Measurements from ENCODE around the gene CDH12.

CDH12 gene

GRCh38 chr5:22757776-22758175, 95.4 kb downstream of the CDH12 start:
- no peaks in the 10 kb centered on the region for H3K9me3 ChIP-seq (ENCODE audit: insufficient read depth, low read depth, low read length)

GRCh38 chr5:22754155-22754554, 99.0 kb downstream of the CDH12 start:
- Histone ChIP-seq H3K27ac (ENCODE audit: low read length) (no peak overlapping the region), H3K9me3 (ENCODE audit: insufficient read depth, low read depth, low read length) (no peaks in the 10 kb centered on the region), H3K4me3 (ENCODE audit: low read length) (no peak overlapping the region), H3K36me3 (ENCODE audit: insufficient read depth, low read depth, low read length) (no peaks in the 10 kb centered on the region), H3K4me1 (ENCODE audit: insufficient read depth, low read length) (no peaks in the 10 kb centered on the region), H3K27me3 (ENCODE audit: insufficient read depth, low read length) (no peaks in the 10 kb centered on the region), H3K9ac (ENCODE audit: low read depth, low read length) (no peak overlapping the region)

More at GRCh38 chr5:22757776-22758175, 95.4 kb downstream of the CDH12 start:
- Histone ChIP-seq H3K4me1 (ENCODE audit: insufficient read depth, low read length) (no peaks in the 10 kb centered on the region), H3K36me3 (ENCODE audit: insufficient read depth, low read depth, low read length) (no peaks in the 10 kb centered on the region), H3K27me3 (ENCODE audit: insufficient read depth, low read length) (no peaks in the 10 kb centered on the region), H3K27ac (ENCODE audit: low read length) (no peak overlapping the region), H3K9ac (ENCODE audit: low read depth, low read length) (no peak overlapping the region), H3K4me3 (ENCODE audit: low read length) (no peak overlapping the region)

GRCh38 chr5:22751536-22751935, 101.6 kb downstream of the CDH12 start:
- H3K9ac ChIP-seq (ENCODE audit: low read depth, low read length) = no peak overlapping the region
- H3K27me3 ChIP-seq (ENCODE audit: insufficient read depth, low read length) = no peaks in the 10 kb centered on the region
- no peaks in the 10 kb centered on the region for H3K36me3 ChIP-seq (ENCODE audit: insufficient read depth, low read depth, low read length)
- H3K4me1 ChIP-seq (ENCODE audit: insufficient read depth, low read length) = no peaks in the 10 kb centered on the region
- H3K9me3 ChIP-seq (ENCODE audit: insufficient read depth, low read depth, low read length) = no peaks in the 10 kb centered on the region
- H3K27ac ChIP-seq (ENCODE audit: low read length) = no peak overlapping the region
- H3K4me3 ChIP-seq (ENCODE audit: low read length) = no peak overlapping the region

- H3K27ac ChIP-seq (ENCODE audit: low read length) = no peak overlapping the region
- H3K4me3 ChIP-seq (ENCODE audit: low read length) = no peak overlapping the region
- H3K4me1 ChIP-seq (ENCODE audit: insufficient read depth, low read length) = no peaks in the 10 kb centered on the region
- H3K9ac ChIP-seq (ENCODE audit: low read depth, low read length) = no peak overlapping the region
- no peaks in the 10 kb centered on the region for H3K36me3 ChIP-seq (ENCODE audit: insufficient read depth, low read depth, low read length)
- H3K9me3 ChIP-seq (ENCODE audit: insufficient read depth, low read depth, low read length) = no peaks in the 10 kb centered on the region
- H3K27me3 ChIP-seq (ENCODE audit: insufficient read depth, low read length) = no peaks in the 10 kb centered on the region
These were observed 116.6 kb downstream of the CDH12 start for GRCh38 chr5:22736443-22737003.

- no peak overlapping the region for H3K27ac ChIP-seq (ENCODE audit: low read length)
- H3K27me3 ChIP-seq (ENCODE audit: insufficient read depth, low read length) = no peaks in the 10 kb centered on the region
- no peak overlapping the region for H3K9ac ChIP-seq (ENCODE audit: low read depth, low read length)
- no peak overlapping the region for H3K4me3 ChIP-seq (ENCODE audit: low read length)
- no peaks in the 10 kb centered on the region for H3K4me1 ChIP-seq (ENCODE audit: insufficient read depth, low read length)
- H3K36me3 ChIP-seq (ENCODE audit: insufficient read depth, low read depth, low read length) = no peaks in the 10 kb centered on the region
- no peaks in the 10 kb centered on the region for H3K9me3 ChIP-seq (ENCODE audit: insufficient read depth, low read depth, low read length)
These were observed 118.2 kb downstream of the CDH12 start for GRCh38 chr5:22734907-22735306.

- Histone ChIP-seq H3K9ac (ENCODE audit: low read depth, low read length) (no peak overlapping the region), H3K4me3 (ENCODE audit: low read length) (no peak overlapping the region), H3K27ac (ENCODE audit: low read length) (no peak overlapping the region), H3K9me3 (ENCODE audit: insufficient read depth, low read depth, low read length) (no peaks in the 10 kb centered on the region), H3K36me3 (ENCODE audit: insufficient read depth, low read depth, low read length) (no peaks in the 10 kb centered on the region), H3K4me1 (ENCODE audit: insufficient read depth, low read length) (no peaks in the 10 kb centered on the region), H3K27me3 (ENCODE audit: insufficient read depth, low read length) (no peaks in the 10 kb centered on the region)
These were observed 124.5 kb downstream of the CDH12 start for GRCh38 chr5:22728610-22729009.

- no peaks in the 10 kb centered on the region for H3K27me3 ChIP-seq (ENCODE audit: insufficient read depth, low read length)
- no peaks in the 10 kb centered on the region for H3K36me3 ChIP-seq (ENCODE audit: insufficient read depth, low read depth, low read length)
- no peak overlapping the region for H3K4me3 ChIP-seq (ENCODE audit: low read length)
- H3K9ac ChIP-seq (ENCODE audit: low read depth, low read length) = no peak overlapping the region
- H3K27ac ChIP-seq (ENCODE audit: low read length) = no peak overlapping the region
- H3K4me1 ChIP-seq (ENCODE audit: insufficient read depth, low read length) = no peaks in the 10 kb centered on the region
- peaks cover 14% of the 10 kb centered on the region for H3K9me3 ChIP-seq (ENCODE audit: insufficient read depth, low read depth, low read length)
These were observed 130.7 kb downstream of the CDH12 start for GRCh38 chr5:22722491-22722890.

GRCh38 chr5:22722056-22722455, 131.1 kb downstream of the CDH12 start:
- no peaks in the 10 kb centered on the region for H3K4me1 ChIP-seq (ENCODE audit: insufficient read depth, low read length)
- no peak overlapping the region for H3K4me3 ChIP-seq (ENCODE audit: low read length)
- H3K36me3 ChIP-seq (ENCODE audit: insufficient read depth, low read depth, low read length) = no peaks in the 10 kb centered on the region
- no peaks in the 10 kb centered on the region for H3K27me3 ChIP-seq (ENCODE audit: insufficient read depth, low read length)
- peaks cover 14% of the 10 kb centered on the region for H3K9me3 ChIP-seq (ENCODE audit: insufficient read depth, low read depth, low read length)
- no peak overlapping the region for H3K27ac ChIP-seq (ENCODE audit: low read length)
- H3K9ac ChIP-seq (ENCODE audit: low read depth, low read length) = no peak overlapping the region

GRCh38 chr5:22719842-22720241, 133.3 kb downstream of the CDH12 start:
- Histone ChIP-seq H3K4me3 (ENCODE audit: low read length) (no peak overlapping the region), H3K4me1 (ENCODE audit: insufficient read depth, low read length) (no peaks in the 10 kb centered on the region), H3K9ac (ENCODE audit: low read depth, low read length) (no peak overlapping the region), H3K27me3 (ENCODE audit: insufficient read depth, low read length) (no peaks in the 10 kb centered on the region), H3K36me3 (ENCODE audit: insufficient read depth, low read depth, low read length) (no peaks in the 10 kb centered on the region), H3K9me3 (ENCODE audit: insufficient read depth, low read depth, low read length) (peaks cover 14% of the 10 kb centered on the region), H3K27ac (ENCODE audit: low read length) (no peak overlapping the region)

- H3K9ac ChIP-seq (ENCODE audit: low read depth, low read length) = no peak overlapping the region
- H3K27ac ChIP-seq (ENCODE audit: low read length) = no peak overlapping the region
- H3K9me3 ChIP-seq (ENCODE audit: insufficient read depth, low read depth, low read length) = no peaks in the 10 kb centered on the region
- H3K4me1 ChIP-seq (ENCODE audit: insufficient read depth, low read length) = no peaks in the 10 kb centered on the region
- no peak overlapping the region for H3K4me3 ChIP-seq (ENCODE audit: low read length)
- H3K36me3 ChIP-seq (ENCODE audit: insufficient read depth, low read depth, low read length) = no peaks in the 10 kb centered on the region
- no peaks in the 10 kb centered on the region for H3K27me3 ChIP-seq (ENCODE audit: insufficient read depth, low read length)
These were observed 142.5 kb downstream of the CDH12 start for GRCh38 chr5:22710660-22711059.

- Histone ChIP-seq H3K9ac (ENCODE audit: low read depth, low read length) (no peak overlapping the region), H3K9me3 (ENCODE audit: insufficient read depth, low read depth, low read length) (no peaks in the 10 kb centered on the region), H3K36me3 (ENCODE audit: insufficient read depth, low read depth, low read length) (no peaks in the 10 kb centered on the region), H3K27me3 (ENCODE audit: insufficient read depth, low read length) (no peaks in the 10 kb centered on the region), H3K27ac (ENCODE audit: low read length) (no peak overlapping the region), H3K4me3 (ENCODE audit: low read length) (no peak overlapping the region), H3K4me1 (ENCODE audit: insufficient read depth, low read length) (no peaks in the 10 kb centered on the region)
These were observed 143.4 kb downstream of the CDH12 start for GRCh38 chr5:22709743-22710142.

- H3K27me3 ChIP-seq (ENCODE audit: insufficient read depth, low read length) = no peaks in the 10 kb centered on the region
- no peak overlapping the region for H3K27ac ChIP-seq (ENCODE audit: low read length)
- H3K36me3 ChIP-seq (ENCODE audit: insufficient read depth, low read depth, low read length) = no peaks in the 10 kb centered on the region
- H3K9ac ChIP-seq (ENCODE audit: low read depth, low read length) = no peak overlapping the region
- H3K9me3 ChIP-seq (ENCODE audit: insufficient read depth, low read depth, low read length) = no peaks in the 10 kb centered on the region
- H3K4me1 ChIP-seq (ENCODE audit: insufficient read depth, low read length) = no peaks in the 10 kb centered on the region
- H3K4me3 ChIP-seq (ENCODE audit: low read length) = no peak overlapping the region
These were observed 144.3 kb downstream of the CDH12 start for GRCh38 chr5:22708770-22709328.
